C4-2B (cell line): ENCODE measurements around the gene WASF1.

ENCODE experiments used
- ZFX ChIP-seq: fragments of 450-650 bp; IDR thresholded peaks from 2 replicates; pipeline ENCODE4 v1.6.1; 2017
- TF ChIP-seq, protein P1 (sequence below): fragments of 450-650 bp; conservative IDR thresholded peaks from 2 replicates; pipeline ENCODE4 v1.5.1; 2017; ENCODE audit warnings: mild to moderate bottlenecking

- TF ChIP-seq, protein P1, sequence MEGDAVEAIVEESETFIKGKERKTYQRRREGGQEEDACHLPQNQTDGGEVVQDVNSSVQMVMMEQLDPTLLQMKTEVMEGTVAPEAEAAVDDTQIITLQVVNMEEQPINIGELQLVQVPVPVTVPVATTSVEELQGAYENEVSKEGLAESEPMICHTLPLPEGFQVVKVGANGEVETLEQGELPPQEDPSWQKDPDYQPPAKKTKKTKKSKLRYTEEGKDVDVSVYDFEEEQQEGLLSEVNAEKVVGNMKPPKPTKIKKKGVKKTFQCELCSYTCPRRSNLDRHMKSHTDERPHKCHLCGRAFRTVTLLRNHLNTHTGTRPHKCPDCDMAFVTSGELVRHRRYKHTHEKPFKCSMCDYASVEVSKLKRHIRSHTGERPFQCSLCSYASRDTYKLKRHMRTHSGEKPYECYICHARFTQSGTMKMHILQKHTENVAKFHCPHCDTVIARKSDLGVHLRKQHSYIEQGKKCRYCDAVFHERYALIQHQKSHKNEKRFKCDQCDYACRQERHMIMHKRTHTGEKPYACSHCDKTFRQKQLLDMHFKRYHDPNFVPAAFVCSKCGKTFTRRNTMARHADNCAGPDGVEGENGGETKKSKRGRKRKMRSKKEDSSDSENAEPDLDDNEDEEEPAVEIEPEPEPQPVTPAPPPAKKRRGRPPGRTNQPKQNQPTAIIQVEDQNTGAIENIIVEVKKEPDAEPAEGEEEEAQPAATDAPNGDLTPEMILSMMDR: no peak
- no peak for TF ChIP-seq ZFX
Measured at GRCh38 chr6:110068592-110068967, 110.9 kb downstream of the WASF1 start.
